Suprapubic skin (tissue), 3 donors: Measurements from ENCODE around the gene ABHD16A.

Experiments used
- CTCF ChIP-seq, 2 donors: fragments of 200-600 bp in 1 of 2; fragments of 450-650 bp in 1 of 2; sonication (generic) in 1 of 2; IDR thresholded peaks; one replicate each; pipeline ENCODE4 v1.5.1; 2016 to 2019; ENCODE audit warnings: antibody characterized with exemption in 2 of 2, mild to moderate bottlenecking in 1 of 2, moderate library complexity in 1 of 2
- POLR2AphosphoS5 ChIP-seq, 3 donors: sonication (generic); formaldehyde crosslinking; IDR thresholded peaks; one replicate each; pipeline ENCODE4 v1.6.1; 2017; ENCODE audit warnings: antibody characterized with exemption in 3 of 3

DNA sequence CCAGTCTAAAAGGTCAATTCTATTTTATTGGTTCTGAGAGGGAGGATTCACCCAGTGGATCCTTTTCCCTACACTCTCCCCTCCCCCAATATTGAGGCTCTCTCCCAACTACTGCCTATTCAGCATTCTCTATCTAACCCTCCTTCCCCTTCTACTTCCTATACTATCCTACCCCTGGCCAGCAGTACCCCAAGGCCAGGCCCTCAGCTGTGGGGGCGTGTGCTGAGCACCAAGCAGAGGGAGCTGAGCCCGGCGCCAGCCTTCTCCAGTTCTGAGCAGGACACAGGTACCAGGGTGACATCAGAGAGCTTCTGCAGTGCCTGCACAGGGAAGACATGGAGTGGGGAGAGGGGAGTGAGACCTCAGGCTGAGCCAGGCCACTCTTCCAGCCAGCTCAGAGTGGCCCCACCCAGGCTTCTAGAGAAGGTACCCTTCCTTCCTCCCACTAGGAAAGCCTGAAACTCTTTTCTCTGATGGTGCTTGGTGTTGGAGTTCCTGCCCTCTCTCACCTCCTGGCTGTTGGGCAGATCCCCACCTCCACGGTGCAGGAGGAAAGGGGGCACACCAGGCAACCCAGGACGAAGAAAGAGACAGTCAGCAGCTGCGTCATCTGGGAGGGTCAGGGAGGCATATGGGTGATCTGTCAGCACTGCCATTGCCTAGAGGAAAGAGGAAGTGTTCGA is 24.1 kb upstream of the ABHD16A start:
- TF ChIP-seq CTCF (IDR thresholded peaks at IDR 0.05) (no peak), POLR2AphosphoS5 (IDR thresholded peaks at IDR 0.05) (no peak)
